Bronchus fibroblast of lung (primary cell): Measurements from ENCODE around the gene UBTD2. TPM values are rescaled to one million over a fixed set of nuclear protein-coding genes. Genes with fewer than 3 reads are reported as not detected.

Experiments
- total RNA-seq: library from RNA; depleted of rRNA; stranded (reverse); fragments of >200 nt; gene quantifications from 2 replicates; pipeline ENCODE4 v1.2.3, GENCODE V29; 2015

The UBTD2 gene
- 16.4 and 20.3 TPM in 2 replicates for total RNA-seq

GRCh38 chr5:172283020-172283861, at the start of gene UBTD2:
TSS of gene UBTD2 (minus strand) at chr5:172283764. CDS start at chr5:172283665, 99 bp downstream.

GRCh38 chr5:172193872-172194271, 89.7 kb downstream of the UBTD2 start, which contains the start of gene EFCAB9:
TSS of gene EFCAB9 (plus strand) at chr5:172194172. CDS start at chr5:172194173, 1 bp downstream.

GRCh38 chr5:172188033-172188892, 95.3 kb downstream of the UBTD2 start, which contains the start of gene STK10:
TSS of gene STK10 (minus strand) at chr5:172188224. CDS start at chr5:172188042, 182 bp downstream.

Other genes starting within 250 kb of the UBTD2 start
- gene STK10, start 95.5 kb downstream of the UBTD2 start, total RNA-seq, result 14.1 and 14.4 TPM in 2 replicates
- gene EFCAB9, start 89.6 kb downstream of the UBTD2 start, total RNA-seq, result not detected in 2 replicates
- 21.4 and 24.1 TPM in 2 replicates for gene SH3PXD2B, start 170.8 kb upstream of the UBTD2 start, total RNA-seq